Stimulated activated memory B cell treated with anti-CD40 and anti-IgM and Interleukin-4, amounts not matched to agents 10 μg/mL and 1 μg/mL and 100 μg/mL, for 72 hours (primary cell): ENCODE results near the gene NIN.
"Not testable (repeated sequence)": the region's sequence is repeated elsewhere in the genome, so short reads cannot be mapped to it uniquely, and the experiment has no call there.

Experiments
- ATAC-seq: fragments of 150-1000 bp; cut with Tn5 transposase; 2 replicates; pipeline ENCODE4 v1.10.0; 2021
- H3K27ac Mint-ChIP-seq: one replicate; pipeline ENCODE4 v1.8.0; 2022; ENCODE audit warnings: mild to moderate bottlenecking, mixed read lengths
- H3K27me3 Mint-ChIP-seq: one replicate; pipeline ENCODE4 v1.8.0; 2022; ENCODE audit warnings: mixed read lengths
- H3K36me3 Mint-ChIP-seq: one replicate; pipeline ENCODE4 v1.8.0; 2022; ENCODE audit warnings: mixed read lengths
- H3K4me1 Mint-ChIP-seq: one replicate; pipeline ENCODE4 v1.8.0; 2022; ENCODE audit warnings: mixed read lengths
- H3K4me3 Mint-ChIP-seq: one replicate; pipeline ENCODE4 v1.8.0; 2022; ENCODE audit warnings: mild to moderate bottlenecking, moderate library complexity, mixed read lengths
- H3K9me3 Mint-ChIP-seq: one replicate; pipeline ENCODE4 v1.8.0; 2022; ENCODE audit warnings: mixed read lengths

Gene NIN

DNA sequence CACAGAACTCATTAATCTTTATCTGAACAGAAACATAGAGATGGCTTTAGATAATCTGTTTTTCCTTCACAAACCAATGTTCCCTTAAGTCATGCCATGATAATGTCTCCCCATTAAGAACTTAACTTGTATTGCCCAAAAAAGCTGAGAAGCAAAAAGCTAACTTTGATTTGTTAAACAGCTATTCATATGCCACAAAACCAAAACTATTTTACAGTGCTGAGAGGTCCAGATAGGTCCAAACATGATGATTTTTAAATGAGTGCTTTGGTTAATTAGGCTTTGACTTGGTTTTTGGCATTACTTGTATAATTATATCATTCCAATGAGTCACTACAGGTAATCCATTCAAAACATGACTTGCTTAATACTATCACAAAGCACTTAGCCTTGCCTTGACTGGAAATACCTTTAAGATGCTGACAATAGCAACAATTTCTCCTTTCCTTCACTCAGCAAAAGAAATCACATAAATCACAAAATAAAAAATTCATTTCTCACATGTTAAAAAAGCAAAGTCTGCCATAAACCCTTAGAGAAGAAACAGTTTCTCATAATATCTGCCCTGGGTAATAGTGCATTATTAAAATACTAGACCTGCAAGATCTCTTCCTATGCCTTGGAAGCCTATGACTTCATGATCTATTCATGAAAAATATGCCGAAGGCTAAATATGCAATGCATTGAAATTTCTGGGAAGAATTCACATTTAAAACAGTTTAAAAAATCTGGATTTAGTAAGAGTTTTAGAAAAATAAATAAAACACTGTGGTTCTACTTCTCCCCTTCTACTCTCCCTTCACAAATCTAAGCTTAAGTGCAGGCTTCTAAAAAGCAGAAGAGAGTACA lies 110.8 kb downstream of the NIN start:
- Mint-ChIP-seq H3K27me3 (no peaks in the 10 kb centered on the region), H3K4me3 (no peak overlapping the region), H3K9me3 (no peaks in the 10 kb centered on the region), H3K4me1 (no peaks in the 10 kb centered on the region), H3K27ac (no peak overlapping the region), H3K36me3 (peaks cover 28% of the 10 kb centered on the region)
- ATAC-seq: no peak

DNA sequence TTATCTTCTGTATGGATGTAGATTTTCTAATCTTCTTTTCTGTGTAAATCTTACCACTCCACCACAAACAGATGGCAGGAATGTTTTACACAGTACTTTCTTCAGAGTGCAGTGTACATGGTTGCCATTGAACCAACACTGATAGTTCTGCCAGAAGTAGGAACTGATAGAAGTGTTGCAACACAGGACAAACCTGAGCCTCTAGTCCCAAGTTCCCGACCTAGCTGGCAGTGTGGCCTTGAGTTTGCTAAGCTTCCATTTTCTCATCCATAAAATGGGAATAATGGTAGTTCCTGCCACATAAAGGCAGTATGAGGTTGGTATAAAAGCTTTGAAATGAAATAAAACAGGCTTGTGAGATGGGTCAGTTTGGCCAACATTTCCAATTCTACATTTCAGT lies 112.0 kb downstream of the NIN start:
- Mint-ChIP-seq H3K4me1 (no peaks in the 10 kb centered on the region), H3K4me3 (no peak overlapping the region), H3K27ac (no peak overlapping the region), H3K27me3 (no peaks in the 10 kb centered on the region), H3K9me3 (no peaks in the 10 kb centered on the region), H3K36me3 (peaks cover 17% of the 10 kb centered on the region)
- no peak for ATAC-seq

DNA sequence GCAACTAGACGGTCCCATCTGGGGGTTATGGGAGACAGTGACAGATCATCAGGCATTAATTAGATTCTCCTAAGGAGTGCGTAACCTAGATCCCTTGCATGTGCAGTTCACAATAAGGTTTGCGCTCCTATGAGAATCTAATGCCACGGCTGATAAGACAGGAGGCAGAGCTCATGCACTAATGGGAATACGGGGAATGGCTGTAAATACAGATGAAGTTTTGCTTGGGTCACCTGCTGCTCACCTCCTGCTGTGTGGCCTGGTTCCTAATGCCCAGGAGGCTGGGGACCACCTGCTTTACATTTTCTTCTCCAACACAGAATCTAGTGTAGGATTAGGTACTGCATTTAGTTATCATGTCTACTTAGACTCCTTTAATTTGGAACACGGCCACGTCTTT lies 113.2 kb downstream of the NIN start:
- ATAC-seq: no peak
- no peak overlapping the region for H3K4me3 Mint-ChIP-seq
- no peaks in the 10 kb centered on the region for H3K27me3 Mint-ChIP-seq
- no peaks in the 10 kb centered on the region for H3K9me3 Mint-ChIP-seq
- no peaks in the 10 kb centered on the region for H3K4me1 Mint-ChIP-seq
- peaks cover 10% of the 10 kb centered on the region for H3K36me3 Mint-ChIP-seq
- H3K27ac Mint-ChIP-seq: no peak overlapping the region

DNA sequence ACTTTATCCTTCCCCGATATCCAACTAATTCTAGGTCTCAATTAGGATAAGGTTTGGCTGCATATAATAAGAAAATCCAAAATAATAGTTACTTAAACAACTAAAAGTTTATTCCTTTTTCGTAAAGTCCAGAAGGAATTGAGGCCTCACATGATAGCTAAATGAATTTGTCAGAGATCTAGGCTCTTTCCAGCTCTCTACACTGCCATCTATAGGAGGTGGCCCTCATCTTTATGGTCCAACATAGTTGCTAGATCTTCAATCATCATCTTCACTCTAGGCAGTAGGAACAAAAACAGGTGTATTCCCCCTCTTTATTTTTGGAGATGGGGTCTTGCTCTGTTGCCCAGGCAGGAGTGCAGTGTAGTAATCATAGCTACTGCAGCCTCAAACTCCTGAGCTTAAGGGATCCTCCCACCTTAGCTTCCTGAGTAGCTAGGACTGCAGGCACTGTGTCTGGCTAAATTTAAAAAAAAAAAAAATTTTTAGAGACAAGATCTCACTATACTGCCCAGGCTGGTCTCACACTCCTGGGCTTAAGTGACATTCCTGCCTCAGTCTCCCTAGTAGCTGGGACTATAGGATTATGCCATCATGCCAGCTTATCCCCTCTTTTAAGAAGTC lies 116.4 kb downstream of the NIN start:
- Mint-ChIP-seq H3K9me3 (no peaks in the 10 kb centered on the region), H3K27me3 (no peaks in the 10 kb centered on the region), H3K4me1 (peaks cover 7% of the 10 kb centered on the region), H3K4me3 (no peak overlapping the region), H3K36me3 (no peaks in the 10 kb centered on the region), H3K27ac (no peak overlapping the region)
- ATAC-seq: peak; percentile 80

DNA sequence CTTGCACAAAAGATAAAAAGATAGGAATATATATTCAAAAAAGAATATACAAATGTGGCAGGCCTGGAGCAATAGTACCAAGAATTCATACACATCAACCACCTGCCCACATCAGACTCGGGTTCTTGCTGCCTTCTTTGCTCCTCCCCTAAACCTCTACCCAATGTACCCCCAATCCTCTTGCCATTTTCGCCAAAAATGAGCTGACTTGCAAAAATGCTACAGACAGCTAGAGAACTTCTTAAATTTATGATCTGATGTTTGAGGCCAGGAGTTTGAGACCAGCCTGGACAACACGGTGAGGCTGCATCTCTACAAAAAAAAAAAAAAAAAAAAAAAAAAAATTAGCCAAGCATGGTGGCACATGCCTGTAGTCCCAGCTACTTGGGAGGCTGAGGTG lies 119.9 kb downstream of the NIN start:
- no peak for ATAC-seq
- Mint-ChIP-seq H3K4me3 (no peak overlapping the region), H3K27ac (no peak overlapping the region), H3K4me1 (peaks cover 7% of the 10 kb centered on the region), H3K27me3 (no peaks in the 10 kb centered on the region), H3K36me3 (no peaks in the 10 kb centered on the region), H3K9me3 (no peaks in the 10 kb centered on the region)

DNA sequence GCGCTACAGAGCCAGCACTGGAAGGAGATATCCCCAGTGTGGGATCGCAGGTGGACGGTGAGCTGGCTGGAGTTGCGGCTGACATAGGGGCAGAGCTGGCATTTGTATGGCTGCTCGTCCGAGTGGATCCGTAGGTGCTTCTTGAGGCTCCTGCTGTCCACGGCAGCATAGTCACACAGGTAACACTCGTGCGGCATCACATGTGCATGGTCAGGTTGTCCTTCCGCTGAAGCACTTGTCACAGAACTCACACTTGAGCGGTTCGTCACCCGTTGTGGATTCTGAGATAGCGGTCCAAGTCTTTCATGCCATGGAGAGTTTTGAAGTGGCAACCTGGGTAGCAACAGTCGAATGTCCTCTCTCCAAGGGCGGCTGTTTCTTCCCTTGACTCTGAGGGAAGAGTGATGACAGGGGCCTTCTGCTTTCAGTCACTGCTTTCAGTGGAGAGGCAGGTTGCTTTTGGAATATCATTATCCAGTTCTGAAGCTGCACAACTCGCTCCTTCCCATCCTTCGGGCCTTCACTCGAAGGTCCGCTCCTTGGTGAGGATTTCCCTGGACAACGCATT lies 125.9 kb downstream of the NIN start:
- no peaks in the 10 kb centered on the region for H3K27me3 Mint-ChIP-seq
- H3K4me1 Mint-ChIP-seq: no peaks in the 10 kb centered on the region
- no peak overlapping the region for H3K27ac Mint-ChIP-seq
- no peaks in the 10 kb centered on the region for H3K9me3 Mint-ChIP-seq
- H3K36me3 Mint-ChIP-seq: no peaks in the 10 kb centered on the region
- H3K4me3 Mint-ChIP-seq: no peak overlapping the region
- no peak for ATAC-seq

DNA sequence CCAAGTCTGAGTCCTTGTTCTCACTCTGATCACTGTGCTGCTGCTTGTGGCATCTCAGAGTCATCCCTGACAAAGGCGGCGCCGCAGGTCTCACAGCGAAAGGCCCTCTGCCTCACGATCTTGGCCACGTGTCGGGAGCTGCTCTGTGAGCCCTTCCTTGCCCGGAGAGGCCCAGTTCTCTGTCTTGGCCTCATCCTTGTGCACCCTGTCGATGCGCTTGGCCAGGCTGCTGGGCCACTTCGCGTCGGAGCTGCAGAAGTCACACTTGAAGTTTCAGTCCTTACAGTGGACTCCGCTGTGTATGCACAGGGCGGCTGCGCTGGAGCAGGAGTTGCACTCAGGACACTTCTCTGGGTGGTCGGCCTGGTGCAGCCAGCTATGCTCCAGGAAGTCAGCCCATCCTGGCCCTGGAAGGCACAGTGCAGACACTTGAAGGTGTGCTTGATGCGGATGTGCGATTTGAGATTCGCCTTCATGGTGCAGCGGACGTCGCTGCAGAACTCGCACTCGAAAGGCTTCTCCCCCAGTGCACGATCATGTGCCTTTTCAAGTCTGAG lies 126.4 kb downstream of the NIN start:
- no peak for ATAC-seq
- Mint-ChIP-seq H3K27me3 (no peaks in the 10 kb centered on the region), H3K4me3 (no peak overlapping the region), H3K9me3 (no peaks in the 10 kb centered on the region), H3K4me1 (no peaks in the 10 kb centered on the region), H3K27ac (no peak overlapping the region), H3K36me3 (no peaks in the 10 kb centered on the region)

DNA sequence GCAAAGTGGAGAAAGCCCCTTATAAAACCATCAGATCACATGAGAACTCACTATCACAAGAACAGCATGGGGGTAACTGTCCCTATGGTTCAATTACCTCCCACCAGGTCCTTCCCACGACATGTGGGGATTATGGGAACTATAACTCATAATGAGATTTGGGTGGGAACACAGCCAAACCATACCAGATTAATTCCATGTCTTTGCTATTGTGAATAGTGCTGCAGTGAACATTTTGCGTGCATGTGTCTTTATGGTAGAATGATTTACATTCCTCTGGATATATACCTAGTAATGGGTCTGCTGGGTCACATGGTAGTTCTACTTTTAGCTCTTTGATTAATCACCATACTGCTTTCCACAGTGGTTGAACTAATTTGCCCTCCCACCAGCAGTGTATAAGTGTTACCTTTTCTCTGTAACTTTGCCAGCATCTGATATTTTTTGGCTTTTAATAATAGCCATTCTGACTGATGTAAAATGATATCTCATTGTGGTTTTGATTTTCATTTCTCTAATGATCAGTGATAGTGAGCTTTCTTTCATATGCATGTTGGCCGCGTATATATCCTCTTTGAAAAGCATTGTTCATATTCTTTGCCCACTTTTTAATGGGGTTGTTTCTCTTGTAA lies 133.2 kb downstream of the NIN start:
- Mint-ChIP-seq H3K4me1 (peaks cover 13% of the 10 kb centered on the region), H3K36me3 (peaks cover 14% of the 10 kb centered on the region), H3K27ac (no peak overlapping the region), H3K9me3 (peaks cover 9% of the 10 kb centered on the region), H3K27me3 (no peaks in the 10 kb centered on the region), H3K4me3 (no peak overlapping the region)
- ATAC-seq: no peak

DNA sequence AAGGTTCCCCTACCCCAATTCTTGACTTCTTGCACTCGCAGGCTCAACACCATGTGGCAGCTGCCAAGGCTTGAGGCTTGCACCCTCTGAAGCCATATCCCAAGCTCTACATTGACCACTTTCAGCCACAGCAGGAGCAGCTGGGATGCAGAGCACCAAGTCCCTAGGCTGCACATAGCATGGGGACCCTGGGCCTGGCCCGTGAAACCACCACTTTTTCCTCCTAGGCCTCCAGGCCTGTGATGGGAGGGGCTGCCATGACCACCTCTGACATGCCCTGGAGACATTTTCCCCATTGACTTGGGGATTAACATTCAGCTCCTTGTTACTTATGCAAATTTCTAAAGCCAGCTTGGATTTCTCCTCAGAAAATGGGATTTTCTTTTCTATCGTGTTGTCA lies 136.7 kb downstream of the NIN start:
- Mint-ChIP-seq H3K4me1 (peaks cover 13% of the 10 kb centered on the region), H3K9me3 (peaks cover 12% of the 10 kb centered on the region), H3K36me3 (peaks cover 13% of the 10 kb centered on the region)
- not testable (repeated sequence) for H3K4me3 Mint-ChIP-seq, ATAC-seq, H3K27ac Mint-ChIP-seq, H3K27me3 Mint-ChIP-seq

DNA sequence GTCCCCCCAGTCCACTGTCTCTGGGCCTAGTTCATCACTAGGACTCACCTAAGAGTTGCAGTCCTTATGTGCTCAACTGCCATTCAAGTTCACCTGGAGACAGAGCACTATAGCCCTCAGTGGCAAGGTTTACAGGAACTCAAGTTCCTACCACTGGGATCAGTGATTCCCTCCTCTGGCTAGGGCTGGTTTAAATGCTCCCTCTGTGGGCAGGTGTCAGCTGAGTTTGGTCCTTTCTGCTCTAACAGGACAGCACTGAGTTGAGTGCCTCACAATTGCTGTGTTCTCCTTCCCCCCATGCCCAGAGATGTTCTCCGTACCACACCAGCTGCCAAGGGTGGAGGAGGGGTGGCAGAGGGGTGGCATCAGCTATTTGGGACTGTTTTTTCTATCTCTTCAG lies 142.1 kb downstream of the NIN start:
- no peak overlapping the region for H3K27ac Mint-ChIP-seq
- H3K27me3 Mint-ChIP-seq: no peaks in the 10 kb centered on the region
- peaks cover 7% of the 10 kb centered on the region for H3K9me3 Mint-ChIP-seq
- H3K4me3 Mint-ChIP-seq: no peak overlapping the region
- ATAC-seq: no peak
- H3K36me3 Mint-ChIP-seq: peaks cover 7% of the 10 kb centered on the region
- no peaks in the 10 kb centered on the region for H3K4me1 Mint-ChIP-seq

DNA sequence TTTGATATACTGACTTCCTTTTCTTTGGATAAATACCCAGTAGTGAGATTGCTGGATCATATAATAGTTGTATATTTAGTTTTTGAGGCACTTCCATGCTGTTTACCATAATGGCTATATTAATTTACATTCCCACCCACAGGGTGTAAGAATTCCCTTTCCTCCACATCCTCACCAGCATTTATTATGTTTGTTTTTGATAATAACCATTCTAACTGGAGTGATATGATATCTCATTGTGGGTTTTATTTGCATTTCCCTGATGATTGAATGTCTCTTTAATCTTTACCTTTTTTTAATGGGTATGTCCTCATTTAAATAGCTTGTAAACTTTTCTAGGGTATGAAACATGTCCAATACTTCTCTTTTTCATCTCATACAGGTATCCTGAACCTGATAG lies 151.3 kb downstream of the NIN start:
- no peak overlapping the region for H3K4me3 Mint-ChIP-seq
- peaks cover 5% of the 10 kb centered on the region for H3K9me3 Mint-ChIP-seq
- peak overlapping the region; percentile 22 for H3K27ac Mint-ChIP-seq
- no peaks in the 10 kb centered on the region for H3K36me3 Mint-ChIP-seq
- H3K4me1 Mint-ChIP-seq: peaks cover 35% of the 10 kb centered on the region
- no peak for ATAC-seq
- H3K27me3 Mint-ChIP-seq: no peaks in the 10 kb centered on the region

DNA sequence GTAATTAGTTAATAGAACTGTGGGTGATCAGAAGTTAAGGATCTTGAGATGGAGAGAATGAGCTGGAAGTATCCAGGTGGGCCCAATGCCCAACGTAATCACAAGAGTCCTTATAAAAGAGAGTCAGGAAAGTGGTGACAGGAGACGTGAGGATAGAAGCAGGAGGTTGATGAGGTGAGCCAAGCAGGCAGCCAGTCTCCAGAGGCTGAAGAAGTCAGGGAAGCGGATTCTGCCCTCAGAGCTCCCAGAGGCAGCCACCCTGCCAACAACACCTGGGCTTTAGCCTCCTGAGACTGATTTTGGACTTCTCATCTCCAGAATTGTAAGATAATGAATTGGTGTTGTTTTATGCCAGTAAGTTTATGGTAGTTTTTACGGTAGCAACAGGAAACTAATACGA lies 152.8 kb downstream of the NIN start:
- peaks cover 35% of the 10 kb centered on the region for H3K4me1 Mint-ChIP-seq
- H3K27me3 Mint-ChIP-seq: no peaks in the 10 kb centered on the region
- peaks cover 7% of the 10 kb centered on the region for H3K9me3 Mint-ChIP-seq
- peak overlapping the region; percentile 69 for H3K27ac Mint-ChIP-seq
- no peaks in the 10 kb centered on the region for H3K36me3 Mint-ChIP-seq
- H3K4me3 Mint-ChIP-seq: peak overlapping the region; percentile 7
- no peak for ATAC-seq

DNA sequence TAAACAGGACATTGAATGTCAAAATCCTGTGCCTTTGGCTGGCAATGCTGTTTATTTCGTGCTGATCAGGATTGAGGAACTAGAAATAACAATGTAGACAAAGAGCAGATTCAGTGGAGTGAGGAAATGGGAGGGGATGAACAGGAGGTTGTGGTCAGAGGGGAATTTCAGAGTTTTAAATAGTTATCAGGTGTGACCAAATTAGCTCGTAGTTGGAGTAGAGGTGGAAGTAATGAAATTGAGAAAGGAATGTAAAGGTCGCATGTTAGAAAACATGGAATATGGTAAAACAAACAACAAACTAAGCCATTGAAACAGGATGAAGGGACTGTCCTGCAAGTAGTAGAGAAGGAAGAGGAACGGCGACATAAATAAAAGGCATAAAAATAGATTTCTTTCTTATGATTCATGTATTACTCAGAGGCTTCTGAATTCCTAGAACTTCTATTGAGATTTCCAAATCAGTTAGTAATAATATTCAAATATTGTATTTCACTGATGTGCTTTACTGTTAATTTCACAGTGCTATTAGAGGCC lies 153.4 kb downstream of the NIN start:
- peaks cover 7% of the 10 kb centered on the region for H3K9me3 Mint-ChIP-seq
- peaks cover 35% of the 10 kb centered on the region for H3K4me1 Mint-ChIP-seq
- ATAC-seq: peak; percentile 84
- H3K27me3 Mint-ChIP-seq: no peaks in the 10 kb centered on the region
- peak overlapping the region; percentile 56 for H3K4me3 Mint-ChIP-seq
- no peaks in the 10 kb centered on the region for H3K36me3 Mint-ChIP-seq
- H3K27ac Mint-ChIP-seq: peak overlapping the region; percentile 69

DNA sequence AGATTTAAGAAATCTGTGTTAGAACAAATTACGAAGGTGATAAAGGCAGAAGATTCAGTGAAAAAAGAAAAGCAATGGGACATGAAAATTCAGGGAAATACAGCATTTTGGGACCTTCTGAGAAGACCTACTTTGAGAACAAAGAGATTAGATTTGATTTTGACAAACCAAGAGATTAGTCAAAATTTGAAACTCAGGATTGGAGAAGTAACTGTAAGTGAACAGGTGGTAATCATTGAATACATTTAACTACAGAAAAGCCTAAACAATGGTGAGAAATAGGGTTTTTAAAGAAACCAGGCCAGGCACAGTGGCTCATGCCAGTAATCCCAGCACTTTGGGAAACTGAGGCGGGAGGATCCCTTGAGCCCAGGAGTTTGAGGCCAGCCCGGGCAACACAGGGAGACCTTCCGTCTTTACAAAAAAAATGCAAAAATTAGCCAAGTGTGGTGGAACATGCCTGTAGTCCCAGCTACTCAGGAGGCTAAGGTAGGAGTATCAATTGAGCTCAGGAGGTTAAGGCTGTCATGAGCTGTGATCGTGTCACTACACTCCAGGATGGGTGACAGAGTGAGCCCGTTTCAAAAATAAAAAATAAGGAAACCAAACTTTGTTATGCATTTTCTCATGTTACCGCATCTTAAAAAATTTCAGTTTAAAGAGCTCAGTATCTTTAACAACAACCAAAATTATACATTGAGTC lies 154.0 kb downstream of the NIN start:
- Mint-ChIP-seq H3K36me3 (no peaks in the 10 kb centered on the region), H3K9me3 (peaks cover 7% of the 10 kb centered on the region), H3K4me1 (peaks cover 35% of the 10 kb centered on the region), H3K27ac (peak overlapping the region; percentile 69), H3K27me3 (no peaks in the 10 kb centered on the region), H3K4me3 (peak overlapping the region; percentile 56)
- ATAC-seq: peak; percentile 71
